ENCODE results near the gene COL5A2.

Gene COL5A2

GRCh38 chr2:189102735-189103134 lies 76.8 kb downstream of the COL5A2 start:
- no peak for DNase-seq (ENCODE audit: low read depth, low spot score)

DNA sequence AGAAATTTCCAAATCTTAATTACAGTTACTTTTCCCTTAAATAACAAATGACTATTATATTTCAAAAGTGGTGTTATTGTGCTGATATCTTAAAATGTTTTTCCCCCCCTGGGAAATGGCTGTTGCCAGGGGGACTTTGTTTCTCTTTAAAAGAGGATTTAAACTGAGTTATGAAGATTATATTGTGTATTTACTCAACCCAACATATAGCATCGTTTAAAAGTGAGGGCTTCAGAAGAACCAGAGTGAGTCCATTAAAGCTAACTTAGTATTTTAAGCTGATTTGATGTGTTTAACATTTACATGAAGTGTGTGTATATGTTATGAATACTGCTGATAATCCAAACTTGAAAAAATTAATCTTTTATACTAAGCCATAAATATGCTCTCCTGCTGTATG lies 81.6 kb downstream of the COL5A2 start:
- DNase-seq (ENCODE audit: low read depth, low spot score), result no peak

- no peak for DNase-seq (ENCODE audit: low read depth, low spot score)
These were observed 82.7 kb downstream of the COL5A2 start for GRCh38 chr2:189096769-189097447.

GRCh38 chr2:189095101-189095500 lies 84.5 kb downstream of the COL5A2 start:
- no peak for DNase-seq (ENCODE audit: low read depth, low spot score)

- DNase-seq (ENCODE audit: low read depth, low spot score), result no peak
These were observed 86.6 kb downstream of the COL5A2 start for GRCh38 chr2:189092936-189093335.

DNA sequence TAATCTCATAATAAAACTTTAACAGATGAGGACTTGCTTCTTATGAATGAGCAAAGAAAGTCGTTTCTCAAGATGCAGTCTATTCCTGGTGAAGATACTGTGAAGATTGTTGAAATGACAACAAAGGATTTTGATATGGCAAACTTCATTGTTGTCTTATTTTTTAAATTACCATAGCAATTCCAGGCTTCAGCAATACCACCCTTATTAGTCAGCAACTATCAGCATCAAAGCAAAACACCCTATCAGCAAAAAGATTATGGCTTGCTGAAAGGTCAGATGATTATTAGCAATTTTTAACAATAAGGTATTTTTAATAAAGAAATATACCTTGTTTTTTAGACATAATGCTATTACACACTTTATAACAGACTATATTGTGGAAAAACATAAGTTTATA lies 88.3 kb downstream of the COL5A2 start:
- DNase-seq (ENCODE audit: low read depth, low spot score), result no peak

DNA sequence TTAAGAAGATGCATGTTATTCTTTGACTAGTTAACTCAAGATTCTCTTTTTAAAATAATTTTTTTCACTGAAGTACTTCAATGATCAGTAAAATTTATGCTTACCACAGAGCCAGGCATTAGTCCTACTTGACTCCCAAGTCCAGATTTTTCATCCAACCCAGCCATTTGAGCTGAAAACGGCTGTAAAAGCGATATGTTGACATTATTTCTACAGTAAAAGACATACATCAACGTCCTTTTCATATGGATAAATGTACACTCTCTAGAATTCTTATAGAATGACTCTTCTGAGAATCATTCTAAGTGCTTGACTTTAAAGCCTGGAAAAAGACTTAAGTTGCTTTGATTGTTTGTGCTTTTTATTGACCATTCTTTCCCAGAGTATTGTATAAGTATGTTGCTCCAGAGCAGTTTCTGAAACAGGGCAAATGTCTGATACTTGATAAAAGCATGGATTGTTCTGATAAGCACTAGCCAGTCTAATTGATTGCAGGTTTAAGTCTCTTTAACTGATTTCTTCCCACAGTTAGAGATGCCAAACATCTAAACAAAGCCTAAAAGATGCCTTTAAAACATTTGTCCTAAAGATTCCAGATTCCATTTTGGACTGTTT lies 90.9 kb downstream of the COL5A2 start:
- no peak for DNase-seq (ENCODE audit: low read depth, low spot score)

- DNase-seq (ENCODE audit: low read depth, low spot score), result no peak
These were observed 92.9 kb downstream of the COL5A2 start for GRCh38 chr2:189086710-189087109.

GRCh38 chr2:189086250-189086649 lies 93.3 kb downstream of the COL5A2 start:
- no peak for DNase-seq (ENCODE audit: low read depth, low spot score)

DNA sequence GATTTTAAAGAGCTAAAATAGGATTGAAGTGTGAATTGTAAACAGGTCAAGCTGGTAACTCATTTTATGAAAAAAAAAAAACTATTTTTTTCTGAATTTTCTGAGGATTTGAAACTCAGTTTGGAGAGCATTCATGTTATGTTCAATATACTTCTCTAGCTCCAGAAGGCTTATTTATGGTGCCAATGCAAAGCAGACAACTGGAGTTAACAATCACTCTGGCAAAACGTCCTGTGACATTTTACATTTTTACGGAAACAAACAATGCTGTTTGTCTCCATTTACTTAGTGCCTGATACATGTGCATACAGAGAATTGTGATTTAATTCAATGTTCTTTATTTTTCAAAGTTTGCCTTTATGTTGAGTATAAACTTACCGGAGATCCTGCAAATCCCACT lies 96.0 kb downstream of the COL5A2 start:
- DNase-seq (ENCODE audit: low read depth, low spot score), result no peak

- DNase-seq (ENCODE audit: low read depth, low spot score), result no peak
These were observed 96.5 kb downstream of the COL5A2 start for GRCh38 chr2:189083106-189083505.

- peak; percentile 84 for DNase-seq (ENCODE audit: low read depth, low spot score)
These were observed 97.1 kb downstream of the COL5A2 start for GRCh38 chr2:189082376-189082975.

- DNase-seq (ENCODE audit: low read depth, low spot score), result peak; percentile 43
These were observed 103.0 kb downstream of the COL5A2 start for GRCh38 chr2:189076572-189076971.

- no peak for DNase-seq (ENCODE audit: low read depth, low spot score)
These were observed 103.4 kb downstream of the COL5A2 start for GRCh38 chr2:189076120-189076519.

DNA sequence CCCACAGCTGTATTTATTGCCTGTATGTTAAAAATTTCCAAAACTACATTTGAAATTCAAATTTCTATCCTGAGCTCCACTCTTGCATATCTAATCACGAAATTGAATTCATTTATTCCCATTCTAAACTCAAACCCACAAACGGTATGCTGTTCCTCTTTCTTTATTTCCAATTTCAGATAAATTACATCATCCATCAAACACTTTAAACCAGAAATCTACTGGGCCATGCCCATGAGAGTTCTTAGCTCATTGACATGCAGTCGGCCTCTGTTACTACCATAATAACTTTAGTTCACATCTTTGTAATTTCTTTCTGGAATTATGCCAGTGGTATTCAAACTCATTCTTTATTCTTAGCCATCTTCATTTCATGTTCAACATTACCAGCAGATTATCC lies 105.1 kb downstream of the COL5A2 start:
- no peak for DNase-seq (ENCODE audit: low read depth, low spot score)

- no peak for DNase-seq (ENCODE audit: low read depth, low spot score)
These were observed 107.5 kb downstream of the COL5A2 start for GRCh38 chr2:189072036-189072435.

DNA sequence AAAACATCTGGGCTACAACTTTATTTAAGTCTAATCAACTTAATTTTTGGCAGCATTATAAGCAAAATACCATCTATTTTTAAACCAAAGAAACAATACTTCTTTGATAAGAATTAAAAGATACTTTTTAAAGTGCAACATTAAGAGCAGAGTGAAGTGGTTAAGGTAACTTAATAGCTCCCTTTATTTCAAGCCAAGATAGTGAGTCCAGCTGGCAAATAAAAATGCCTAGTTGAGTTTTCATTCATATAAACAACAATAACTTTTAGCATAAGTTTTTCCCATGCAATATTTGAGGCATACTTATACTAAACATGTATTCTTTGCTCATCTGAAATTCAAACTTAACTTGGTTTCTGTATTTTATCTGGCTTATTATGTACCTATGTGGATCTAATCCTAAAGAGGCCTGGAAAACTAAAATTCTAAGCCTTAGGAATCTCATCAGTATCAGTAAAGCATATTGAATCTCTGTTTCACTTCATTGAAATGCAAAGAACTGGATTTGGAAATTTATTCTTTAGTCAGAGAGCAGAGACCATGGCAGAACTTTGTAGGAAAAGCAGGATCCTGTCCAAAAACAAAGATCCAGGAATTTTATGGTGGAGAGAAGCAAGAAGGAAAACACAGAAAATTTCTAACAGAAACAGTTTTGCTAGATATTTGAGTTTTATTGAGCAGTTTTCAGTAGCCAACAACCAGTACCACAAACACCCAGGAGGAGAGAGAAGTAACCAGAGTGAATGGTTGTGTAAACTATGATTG lies 109.5 kb downstream of the COL5A2 start:
- no peak for DNase-seq (ENCODE audit: low read depth, low spot score)

DNA sequence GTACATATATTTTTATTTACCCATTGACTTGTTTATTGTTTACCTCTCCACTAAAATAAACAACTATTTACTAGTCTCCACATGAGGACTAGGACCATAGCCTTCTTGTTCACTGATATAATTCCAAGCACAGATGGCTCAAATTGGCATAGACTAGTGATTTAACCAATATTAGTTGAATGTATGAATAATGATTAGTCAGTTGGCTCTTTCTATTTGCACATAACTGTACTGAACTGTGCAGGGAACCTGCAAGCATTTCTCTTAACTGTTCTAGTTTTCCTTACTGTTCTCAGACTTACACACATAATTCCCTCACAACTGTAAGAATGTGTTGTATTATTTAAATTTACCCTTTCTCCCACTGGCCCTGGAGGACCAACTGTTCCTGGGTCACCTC lies 113.5 kb downstream of the COL5A2 start:
- DNase-seq (ENCODE audit: low read depth, low spot score), result no peak

GRCh38 chr2:189060096-189060642 lies 119.4 kb downstream of the COL5A2 start:
- DNase-seq (ENCODE audit: low read depth, low spot score), result no peak

DNA sequence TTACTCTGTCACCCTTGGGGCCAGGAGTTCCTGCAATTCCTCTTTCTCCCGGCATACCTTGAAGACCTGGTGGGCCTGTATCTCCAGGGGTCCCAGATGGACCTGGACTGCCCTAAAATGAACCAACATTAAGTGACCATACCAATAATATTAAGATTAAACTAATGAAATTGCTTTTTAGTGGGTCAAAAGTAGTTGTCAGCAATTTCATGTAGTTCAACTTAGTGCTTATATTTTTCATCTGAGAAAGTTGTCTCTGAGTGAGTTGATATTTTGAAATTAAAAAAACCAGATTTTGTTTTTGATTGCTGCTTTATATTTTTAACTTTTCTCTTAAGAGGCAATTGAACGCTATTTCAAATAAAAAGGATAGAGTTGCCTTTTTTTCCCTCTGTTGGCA lies 122.2 kb downstream of the COL5A2 start:
- DNase-seq (ENCODE audit: low read depth, low spot score), result no peak

- DNase-seq (ENCODE audit: low read depth, low spot score), result no peak
These were observed 123.1 kb downstream of the COL5A2 start for GRCh38 chr2:189056200-189057106.

All from smooth muscle cell of the brain vasculature (primary cell).